KBM-7 (cell line): Measurements from ENCODE around the gene HCK.
"Not testable (repeated sequence)": the region's sequence is repeated elsewhere in the genome, so short reads cannot be mapped to it uniquely, and the experiment has no call there.

Experiments used
- DNase-seq: peaks from one replicate; pipeline ENCODE4 v3.0.0-alpha.2; 2015
- in situ Hi-C: fragments of 300-500 bp; cut with MboI; formaldehyde crosslinking; loops from 2 replicates; pipeline ENCODE4 v1.14.3; 2020; ENCODE audit warnings: low sequenced_read_pairs, low pct_unique_long_range_greater_than_20kb, mixed read lengths

HCK gene

GRCh38 chr20:32024683-32025295 is 27.3 kb upstream of the HCK start:
- peak; percentile 23 for DNase-seq
- in situ Hi-C loops: loop anchor here (10.0 kb wide), 1 partner anchor 170 kb away; no protein-coding TSS in a partner anchor

- in situ Hi-C loops: loop anchor here (10.0 kb wide), 1 partner anchor 173 kb away; no protein-coding TSS in a partner anchor
- no peak for DNase-seq
Measured at GRCh38 chr20:32027643-32028042, 24.4 kb upstream of the HCK start.

- in situ Hi-C loops: loop anchor here (10.0 kb wide), 1 partner anchor 174 kb away; no protein-coding TSS in a partner anchor
- no peak for DNase-seq
Measured at GRCh38 chr20:32028647-32029372, 23.2 kb upstream of the HCK start.

GRCh38 chr20:32029561-32029960 is 22.5 kb upstream of the HCK start:
- in situ Hi-C loops: loop anchor here (10.0 kb wide), 1 partner anchor 175 kb away; no protein-coding TSS in a partner anchor

GRCh38 chr20:32031007-32031958 is 20.8 kb upstream of the HCK start:
- in situ Hi-C loops: loop anchor here (10.0 kb wide), 1 partner anchor 64 kb away; no protein-coding TSS in a partner anchor

More at GRCh38 chr20:32029561-32029960, 22.5 kb upstream of the HCK start:
- no peak for DNase-seq

GRCh38 chr20:32033316-32033715 is 18.7 kb upstream of the HCK start:
- DNase-seq: no peak
- in situ Hi-C loops: loop anchor here (10.0 kb wide), 1 partner anchor 61 kb away; no protein-coding TSS in a partner anchor

More at GRCh38 chr20:32031007-32031958, 20.8 kb upstream of the HCK start:
- DNase-seq: peak; percentile 76

- in situ Hi-C loops: loop anchor here (10.0 kb wide), 1 partner anchor 61 kb away; no protein-coding TSS in a partner anchor
- DNase-seq: not testable (repeated sequence)
Measured at GRCh38 chr20:32033721-32034120, 18.3 kb upstream of the HCK start.

- in situ Hi-C loops: loop anchor here (10.0 kb wide), 1 partner anchor 60 kb away; no protein-coding TSS in a partner anchor
- DNase-seq: peak; percentile 49
Measured at GRCh38 chr20:32034581-32035425, 17.2 kb upstream of the HCK start.

- DNase-seq: no peak
- in situ Hi-C loops: loop anchor here (10.0 kb wide), 1 partner anchor 59 kb away; no protein-coding TSS in a partner anchor
Measured at GRCh38 chr20:32035426-32035779, 16.6 kb upstream of the HCK start.

- in situ Hi-C loops: loop anchor here (10.0 kb wide), 1 partner anchor 59 kb away; no protein-coding TSS in a partner anchor
- no peak for DNase-seq
Measured at GRCh38 chr20:32036252-32036651, 15.8 kb upstream of the HCK start.

- no peak for DNase-seq
- in situ Hi-C loops: loop anchor here (10.0 kb wide), 1 partner anchor 58 kb away; no protein-coding TSS in a partner anchor
Measured at GRCh38 chr20:32036716-32037485, 15.1 kb upstream of the HCK start.

GRCh38 chr20:32037929-32038328 is 14.1 kb upstream of the HCK start:
- in situ Hi-C loops: loop anchor here (10.0 kb wide), 1 partner anchor 57 kb away; no protein-coding TSS in a partner anchor
- peak; percentile 50 for DNase-seq

GRCh38 chr20:32040142-32040953 is 11.7 kb upstream of the HCK start:
- peak; percentile 86 for DNase-seq
- in situ Hi-C loops: no loop called here

- in situ Hi-C loops: no loop called here
- DNase-seq: no peak
Measured at GRCh38 chr20:32045999-32046398, 6.0 kb upstream of the HCK start.

- peak; percentile 35 for DNase-seq
- in situ Hi-C loops: no loop called here
Measured at GRCh38 chr20:32050324-32050841, 1.7 kb upstream of the HCK start.

GRCh38 chr20:32050851-32051556 is 1.0 kb upstream of the HCK start:
- in situ Hi-C loops: no loop called here
- DNase-seq: peak; percentile 85
